Medulla oblongata (tissue), 1 donor: Measurements from ENCODE around the gene STAG3.

Source experiments
- DNase-seq: peaks from one replicate; pipeline ENCODE4 v3.0.0-alpha.2; 2015; ENCODE audit errors: extremely low spot score

Gene STAG3

GRCh38 chr7:100154651-100155491 lies 22.8 kb upstream of the STAG3 start:
- DNase-seq, result no peak

- no peak for DNase-seq
Observed at GRCh38 chr7:100155553-100156317, 22.0 kb upstream of the STAG3 start.

- no peak for DNase-seq
Observed at GRCh38 chr7:100156331-100157068, 21.2 kb upstream of the STAG3 start.

GRCh38 chr7:100157069-100157333 lies 20.7 kb upstream of the STAG3 start:
- no peak for DNase-seq

GRCh38 chr7:100157334-100158228 lies 20.1 kb upstream of the STAG3 start:
- DNase-seq, result no peak

GRCh38 chr7:100158229-100159098 lies 19.3 kb upstream of the STAG3 start, which contains the start of gene TRAPPC14:
Gene TRAPPC14 (minus strand): TSS chr7:100158723. CDS start chr7:100158499, 224 bp downstream.
- peak; percentile 86 for DNase-seq

GRCh38 chr7:100159099-100159623 lies 18.6 kb upstream of the STAG3 start:
- no peak for DNase-seq

GRCh38 chr7:100160067-100160466 lies 17.7 kb upstream of the STAG3 start:
- DNase-seq, result no peak

GRCh38 chr7:100163006-100163531 lies 14.6 kb upstream of the STAG3 start:
- DNase-seq, result no peak

GRCh38 chr7:100163871-100164270 lies 13.8 kb upstream of the STAG3 start:
- no peak for DNase-seq

- no peak for DNase-seq
Observed at GRCh38 chr7:100166317-100166940, 11.3 kb upstream of the STAG3 start.

- peak; percentile 52 for DNase-seq
Observed at GRCh38 chr7:100166970-100167911, 10.5 kb upstream of the STAG3 start.

GRCh38 chr7:100167912-100168323 lies 9.8 kb upstream of the STAG3 start:
- DNase-seq, result peak; percentile 25

- DNase-seq, result no peak
Observed at GRCh38 chr7:100169147-100169850, 8.4 kb upstream of the STAG3 start.

- DNase-seq, result no peak
Observed at GRCh38 chr7:100170101-100170897, 7.4 kb upstream of the STAG3 start.

- no peak for DNase-seq
Observed at GRCh38 chr7:100171087-100171681, 6.5 kb upstream of the STAG3 start.
